GM18907 (cell line): ENCODE measurements around the gene IL23R.

Experiments used
- ATAC-seq: cut with Tn5 transposase; IDR thresholded peaks from one replicate; pipeline ENCODE4 v1.9.1; 2021; ENCODE audit warnings: mild to moderate bottlenecking, moderate library complexity; ENCODE audit not compliant: unreplicated experiment

The IL23R gene

GRCh38 chr1:67148516-67149178, 17.6 kb upstream of the IL23R start:
- ATAC-seq, result peak; percentile 36

GRCh38 chr1:67149179-67149770, 17.0 kb upstream of the IL23R start:
- ATAC-seq, result peak; percentile 96

- ATAC-seq, result no peak
Observed at GRCh38 chr1:67150931-67151330, 15.3 kb upstream of the IL23R start.

GRCh38 chr1:67158401-67158800, 7.9 kb upstream of the IL23R start:
- ATAC-seq, result no peak

GRCh38 chr1:67159233-67159632, 7.0 kb upstream of the IL23R start:
- ATAC-seq, result no peak

GRCh38 chr1:67162954-67163353, 3.3 kb upstream of the IL23R start:
- peak; percentile 58 for ATAC-seq

GRCh38 chr1:67165468-67166041, 699 bp upstream of the IL23R start:
- ATAC-seq, result no peak

- peak; percentile 51 for ATAC-seq
Observed at GRCh38 chr1:67169496-67169895, 3.2 kb downstream of the IL23R start.

GRCh38 chr1:67169932-67170331, 3.7 kb downstream of the IL23R start:
- no peak for ATAC-seq

GRCh38 chr1:67170751-67171573, 4.7 kb downstream of the IL23R start:
- no peak for ATAC-seq

- no peak for ATAC-seq
Observed at GRCh38 chr1:67171574-67171955, 5.3 kb downstream of the IL23R start.

- ATAC-seq, result no peak
Observed at GRCh38 chr1:67171978-67172377, 5.7 kb downstream of the IL23R start.

- ATAC-seq, result no peak
Observed at GRCh38 chr1:67173988-67174387, 7.7 kb downstream of the IL23R start.

GRCh38 chr1:67174716-67175284, 8.5 kb downstream of the IL23R start:
- no peak for ATAC-seq

GRCh38 chr1:67175530-67176087, 9.4 kb downstream of the IL23R start:
- no peak for ATAC-seq

GRCh38 chr1:67184838-67185421, 18.7 kb downstream of the IL23R start:
- ATAC-seq, result no peak

GRCh38 chr1:67188137-67188536, 21.9 kb downstream of the IL23R start:
- no peak for ATAC-seq

GRCh38 chr1:67189953-67190352, 23.7 kb downstream of the IL23R start:
- no peak for ATAC-seq

- ATAC-seq, result no peak
Observed at GRCh38 chr1:67190410-67190809, 24.2 kb downstream of the IL23R start.

GRCh38 chr1:67190942-67191341, 24.7 kb downstream of the IL23R start:
- ATAC-seq, result no peak
